ENCODE measurements around the gene KLHL14.

DNA sequence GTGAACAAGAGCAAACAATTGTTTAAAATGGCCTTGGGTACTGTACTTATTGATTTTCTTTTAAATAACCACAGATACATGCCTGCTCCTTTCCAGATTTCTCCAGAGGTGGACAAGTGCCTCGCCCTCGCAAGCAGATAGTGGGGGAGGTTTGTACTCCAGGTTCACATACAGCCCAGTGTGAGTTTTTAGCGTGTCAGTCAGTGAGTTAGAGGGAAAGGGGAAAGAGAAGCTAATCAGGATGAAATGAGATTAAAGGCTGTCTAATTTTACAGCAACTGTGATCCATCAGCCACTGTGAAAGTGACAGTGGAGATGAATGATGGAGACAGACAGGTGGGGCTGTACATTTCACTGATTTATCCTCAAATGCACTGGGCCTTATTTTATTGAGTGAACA is 74.7 kb downstream of the KLHL14 start:
- TF ChIP-seq, protein P1, sequence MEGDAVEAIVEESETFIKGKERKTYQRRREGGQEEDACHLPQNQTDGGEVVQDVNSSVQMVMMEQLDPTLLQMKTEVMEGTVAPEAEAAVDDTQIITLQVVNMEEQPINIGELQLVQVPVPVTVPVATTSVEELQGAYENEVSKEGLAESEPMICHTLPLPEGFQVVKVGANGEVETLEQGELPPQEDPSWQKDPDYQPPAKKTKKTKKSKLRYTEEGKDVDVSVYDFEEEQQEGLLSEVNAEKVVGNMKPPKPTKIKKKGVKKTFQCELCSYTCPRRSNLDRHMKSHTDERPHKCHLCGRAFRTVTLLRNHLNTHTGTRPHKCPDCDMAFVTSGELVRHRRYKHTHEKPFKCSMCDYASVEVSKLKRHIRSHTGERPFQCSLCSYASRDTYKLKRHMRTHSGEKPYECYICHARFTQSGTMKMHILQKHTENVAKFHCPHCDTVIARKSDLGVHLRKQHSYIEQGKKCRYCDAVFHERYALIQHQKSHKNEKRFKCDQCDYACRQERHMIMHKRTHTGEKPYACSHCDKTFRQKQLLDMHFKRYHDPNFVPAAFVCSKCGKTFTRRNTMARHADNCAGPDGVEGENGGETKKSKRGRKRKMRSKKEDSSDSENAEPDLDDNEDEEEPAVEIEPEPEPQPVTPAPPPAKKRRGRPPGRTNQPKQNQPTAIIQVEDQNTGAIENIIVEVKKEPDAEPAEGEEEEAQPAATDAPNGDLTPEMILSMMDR (IDR thresholded peaks at IDR 0.05): no peak
- TF ChIP-seq POLR2A (IDR thresholded peaks at IDR 0.05) (no peak), EP300 (IDR thresholded peaks at IDR 0.05) (no peak)

Measured in ovary (tissue), 3 donors.